HepG2 (cell line): ENCODE results near the gene SAMD4B. TPM values are rescaled to one million over a fixed set of nuclear protein-coding genes. Genes with fewer than 3 reads are reported as not detected.

Experiments
- CEBPG ChIP-seq: IDR thresholded peaks from 2 replicates; pipeline ENCODE4 v1.6.1; 2016
- ELF3 ChIP-seq: IDR thresholded peaks from 2 replicates; pipeline ENCODE4 v1.6.1; 2016; ENCODE audit warnings: missing genetic modification reagents, missing compliant biosample characterization
- FOXJ3 ChIP-seq: sonication (generic); formaldehyde crosslinking; IDR thresholded peaks from 2 replicates; pipeline ENCODE4 v1.4.0; 2020; ENCODE audit warnings: missing genetic modification reagents, mild to moderate bottlenecking, borderline replicate concordance
- HDAC1 ChIP-seq: sonication (generic); formaldehyde crosslinking; IDR thresholded peaks from 2 replicates; pipeline ENCODE4 v1.5.1; 2020; ENCODE audit warnings: mild to moderate bottlenecking, missing genetic modification reagents
- KAT7 ChIP-seq: IDR thresholded peaks from 2 replicates; pipeline ENCODE4 v1.6.1; 2018; ENCODE audit warnings: borderline replicate concordance, missing compliant biosample characterization
- NONO ChIP-seq, 2 experiments: fragments of 450-650 bp in 1 of 2; sonication (generic) in 1 of 2; formaldehyde crosslinking in 1 of 2; IDR thresholded peaks in 1 of 2; conservative IDR thresholded peaks in 1 of 2; 2 replicates each; pipeline versions ENCODE4 v1.6.1 to v1.8.0; 2017 to 2022; ENCODE audit warnings: mild to moderate bottlenecking in 1 of 2, missing genetic modification reagents in 1 of 2, moderate library complexity in 1 of 2
- NR2C2 ChIP-seq: sonication (generic); formaldehyde crosslinking; IDR thresholded peaks from 2 replicates; pipeline ENCODE4 v1.4.0; 2020; ENCODE audit warnings: missing genetic modification reagents, mild to moderate bottlenecking, moderate library complexity, borderline replicate concordance
- SKI ChIP-seq: fragments of 450-650 bp; IDR thresholded peaks from one replicate; pipeline ENCODE4 v1.6.1; 2018; ENCODE audit warnings: mild to moderate bottlenecking; ENCODE audit not compliant: partially characterized antibody
- SP5 ChIP-seq: IDR thresholded peaks from 2 replicates; pipeline ENCODE4 v1.6.1; 2016; ENCODE audit warnings: low read depth, borderline replicate concordance
- TBX3 ChIP-seq: fragments of 450-650 bp; IDR thresholded peaks from 2 replicates; pipeline ENCODE4 v1.6.1; 2017; ENCODE audit warnings: antibody characterized with exemption, mild to moderate bottlenecking, inconsistent platforms, borderline replicate concordance
- ZC3H4 ChIP-seq: sonication (generic); formaldehyde crosslinking; IDR thresholded peaks from 2 replicates; pipeline ENCODE4 v1.4.0; 2020; ENCODE audit warnings: missing genetic modification reagents, borderline replicate concordance
- ZNF737 ChIP-seq: sonication (generic); formaldehyde crosslinking; IDR thresholded peaks from 2 replicates; pipeline ENCODE4 v1.5.0; 2020; ENCODE audit warnings: missing genetic modification reagents, mild to moderate bottlenecking, borderline replicate concordance
- ZNF782 ChIP-seq: sonication (generic); formaldehyde crosslinking; IDR thresholded peaks from 2 replicates; pipeline ENCODE4 v1.4.0; 2020; ENCODE audit warnings: missing genetic modification reagents, mild to moderate bottlenecking, borderline replicate concordance
- polyA plus RNA-seq, 8 experiments: library from polyadenylated mRNA; depleted of rRNA in 3 of 8; stranded (reverse) in 7 of 8; unstranded in 1 of 8; fragments of >200 nt; fragmentation: Illumina TruSeq in 4 of 8; extraction: Trizol in 4 of 8; gene quantifications; 2 replicates each; pipeline versions ENCODE4 v1.2.1 to v1.2.3, GENCODE V29; 2011 to 2016; ENCODE audit warnings: low read depth in 4 of 8, missing spikeins in 1 of 8, mixed read lengths in 1 of 8; ENCODE audit not compliant: insufficient read depth in 1 of 8
- total RNA-seq, 5 experiments: library from RNA; depleted of rRNA; stranded (reverse); fragments of >200 nt; fragmentation: Illumina TruSeq; extraction: Trizol; gene quantifications; 2 replicates each; pipeline ENCODE4 v1.2.3, GENCODE V29; 2016; ENCODE audit warnings: low read depth in 1 of 5
- TF ChIP-seq, protein P1 (sequence below): sonication (generic); formaldehyde crosslinking; IDR thresholded peaks from 2 replicates; pipeline ENCODE4 v1.4.0; 2020; ENCODE audit warnings: missing genetic modification reagents
- TF ChIP-seq, protein P2 (sequence below): sonication (generic); formaldehyde crosslinking; IDR thresholded peaks from 2 replicates; pipeline ENCODE4 v1.8.1; 2023; ENCODE audit warnings: missing genetic modification reagents, mild to moderate bottlenecking, borderline replicate concordance
- TF ChIP-seq, protein P3 (sequence below): IDR thresholded peaks from 2 replicates; pipeline ENCODE4 v1.6.1; 2012; ENCODE audit warnings: low read depth, low read length, improper control_type of control experiment
- TF ChIP-seq, protein P4 (sequence below): sonication (generic); formaldehyde crosslinking; IDR thresholded peaks from 2 replicates; pipeline ENCODE4 v1.9.0; 2022; ENCODE audit warnings: low read depth, missing genetic modification reagents

SAMD4B gene
- total and polyA plus RNA-seq, 2 of the 13 experiments (the other 11 are each of a cell fraction or from before 2014, with no cell fraction given) = 26.0 to 31.8 TPM

DNA sequence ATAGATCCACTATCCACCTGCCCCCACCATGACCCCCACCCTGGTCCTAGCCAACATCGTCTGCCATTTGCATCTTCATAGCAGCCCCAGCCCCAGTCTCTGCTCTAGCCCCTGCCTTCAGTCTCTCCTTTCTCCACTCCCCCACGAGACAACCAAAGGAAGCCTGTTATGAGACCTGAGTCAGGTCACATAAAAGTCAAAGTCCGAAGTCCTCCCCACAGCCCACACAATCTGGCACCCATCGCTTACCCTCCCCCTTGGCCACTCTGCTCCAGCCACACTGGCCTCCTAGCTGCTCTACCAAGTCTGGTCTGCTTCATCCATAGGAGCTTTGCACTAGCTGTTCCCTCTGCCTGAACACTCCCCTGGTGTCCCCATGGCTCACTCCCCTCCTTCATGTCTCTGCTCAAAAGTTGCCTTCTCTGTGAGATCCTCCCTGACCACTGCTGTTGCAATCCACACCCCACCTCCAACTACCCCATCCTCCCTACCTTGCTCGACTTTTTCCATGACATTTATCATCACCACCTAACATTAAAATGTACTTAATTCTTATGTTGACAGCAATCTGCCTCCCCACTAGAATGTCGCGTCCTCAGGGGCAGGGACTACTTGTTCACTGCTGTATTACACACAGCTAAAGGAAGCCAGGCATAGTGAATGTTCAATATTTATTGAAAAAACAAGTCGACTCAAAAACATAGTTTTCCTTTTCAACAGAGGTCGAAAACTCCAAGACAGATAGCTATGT lies 69.0 kb downstream of the SAMD4B start (continued):
- TF ChIP-seq ZNF782 (peak; percentile 71; the same call in 1 of the 2 replicates), SP5 (peak; percentile 51; the same call in 1 of the 2 replicates), HDAC1 (CRISPR knock-in tag) (peak; percentile 70), CEBPG (CRISPR knock-in tag) (peak; percentile 40; the same call in 1 of the 2 replicates), ELF3 (CRISPR knock-in tag) (peak; percentile 51; the same call in 1 of the 2 replicates), KAT7 (CRISPR knock-in tag) (0 out of 2 replicates have a peak, but pooled peaks have one; percentile 10), TBX3 (peak; percentile 59; the same call in 1 of the 2 replicates), NR2C2 (peak; percentile 69), NONO (IDR thresholded peaks at IDR 0.05) (no peak), NONO (CRISPR knock-in tag; conservative IDR thresholded peaks at IDR 0.05) (peak; percentile 49; the same call in 1 of the 2 replicates), FOXJ3 (CRISPR knock-in tag) (no peak), ZC3H4 (CRISPR knock-in tag) (0 out of 2 replicates have a peak, but pooled peaks have one; percentile 48), ZNF737 (CRISPR knock-in tag) (no peak), SKI (peak; percentile 63)
- TF ChIP-seq, protein P1, sequence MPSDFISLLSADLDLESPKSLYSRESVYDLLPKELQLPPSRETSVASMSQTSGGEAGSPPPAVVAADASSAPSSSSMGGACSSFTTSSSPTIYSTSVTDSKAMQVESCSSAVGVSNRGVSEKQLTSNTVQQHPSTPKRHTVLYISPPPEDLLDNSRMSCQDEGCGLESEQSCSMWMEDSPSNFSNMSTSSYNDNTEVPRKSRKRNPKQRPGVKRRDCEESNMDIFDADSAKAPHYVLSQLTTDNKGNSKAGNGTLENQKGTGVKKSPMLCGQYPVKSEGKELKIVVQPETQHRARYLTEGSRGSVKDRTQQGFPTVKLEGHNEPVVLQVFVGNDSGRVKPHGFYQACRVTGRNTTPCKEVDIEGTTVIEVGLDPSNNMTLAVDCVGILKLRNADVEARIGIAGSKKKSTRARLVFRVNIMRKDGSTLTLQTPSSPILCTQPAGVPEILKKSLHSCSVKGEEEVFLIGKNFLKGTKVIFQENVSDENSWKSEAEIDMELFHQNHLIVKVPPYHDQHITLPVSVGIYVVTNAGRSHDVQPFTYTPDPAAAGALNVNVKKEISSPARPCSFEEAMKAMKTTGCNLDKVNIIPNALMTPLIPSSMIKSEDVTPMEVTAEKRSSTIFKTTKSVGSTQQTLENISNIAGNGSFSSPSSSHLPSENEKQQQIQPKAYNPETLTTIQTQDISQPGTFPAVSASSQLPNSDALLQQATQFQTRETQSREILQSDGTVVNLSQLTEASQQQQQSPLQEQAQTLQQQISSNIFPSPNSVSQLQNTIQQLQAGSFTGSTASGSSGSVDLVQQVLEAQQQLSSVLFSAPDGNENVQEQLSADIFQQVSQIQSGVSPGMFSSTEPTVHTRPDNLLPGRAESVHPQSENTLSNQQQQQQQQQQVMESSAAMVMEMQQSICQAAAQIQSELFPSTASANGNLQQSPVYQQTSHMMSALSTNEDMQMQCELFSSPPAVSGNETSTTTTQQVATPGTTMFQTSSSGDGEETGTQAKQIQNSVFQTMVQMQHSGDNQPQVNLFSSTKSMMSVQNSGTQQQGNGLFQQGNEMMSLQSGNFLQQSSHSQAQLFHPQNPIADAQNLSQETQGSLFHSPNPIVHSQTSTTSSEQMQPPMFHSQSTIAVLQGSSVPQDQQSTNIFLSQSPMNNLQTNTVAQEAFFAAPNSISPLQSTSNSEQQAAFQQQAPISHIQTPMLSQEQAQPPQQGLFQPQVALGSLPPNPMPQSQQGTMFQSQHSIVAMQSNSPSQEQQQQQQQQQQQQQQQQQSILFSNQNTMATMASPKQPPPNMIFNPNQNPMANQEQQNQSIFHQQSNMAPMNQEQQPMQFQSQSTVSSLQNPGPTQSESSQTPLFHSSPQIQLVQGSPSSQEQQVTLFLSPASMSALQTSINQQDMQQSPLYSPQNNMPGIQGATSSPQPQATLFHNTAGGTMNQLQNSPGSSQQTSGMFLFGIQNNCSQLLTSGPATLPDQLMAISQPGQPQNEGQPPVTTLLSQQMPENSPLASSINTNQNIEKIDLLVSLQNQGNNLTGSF (CRISPR knock-in tag) = no peak
- TF ChIP-seq, protein P2, sequence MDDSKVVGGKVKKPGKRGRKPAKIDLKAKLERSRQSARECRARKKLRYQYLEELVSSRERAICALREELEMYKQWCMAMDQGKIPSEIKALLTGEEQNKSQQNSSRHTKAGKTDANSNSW (CRISPR knock-in tag) = no peak
- TF ChIP-seq, protein P3, sequence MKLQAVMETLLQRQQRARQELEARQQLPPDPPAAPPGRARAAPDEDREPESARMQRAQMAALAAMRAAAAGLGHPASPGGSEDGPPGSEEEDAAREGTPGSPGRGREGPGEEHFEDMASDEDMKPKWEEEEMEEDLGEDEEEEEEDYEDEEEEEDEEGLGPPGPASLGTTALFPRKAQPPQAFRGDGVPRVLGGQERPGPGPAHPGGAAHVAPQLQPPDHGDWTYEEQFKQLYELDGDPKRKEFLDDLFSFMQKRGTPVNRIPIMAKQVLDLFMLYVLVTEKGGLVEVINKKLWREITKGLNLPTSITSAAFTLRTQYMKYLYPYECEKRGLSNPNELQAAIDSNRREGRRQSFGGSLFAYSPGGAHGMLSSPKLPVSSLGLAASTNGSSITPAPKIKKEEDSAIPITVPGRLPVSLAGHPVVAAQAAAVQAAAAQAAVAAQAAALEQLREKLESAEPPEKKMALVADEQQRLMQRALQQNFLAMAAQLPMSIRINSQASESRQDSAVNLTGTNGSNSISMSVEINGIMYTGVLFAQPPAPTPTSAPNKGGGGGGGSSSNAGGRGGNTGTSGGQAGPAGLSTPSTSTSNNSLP = peak; percentile 36; the same call in 1 of the 2 replicates
- TF ChIP-seq, protein P4, sequence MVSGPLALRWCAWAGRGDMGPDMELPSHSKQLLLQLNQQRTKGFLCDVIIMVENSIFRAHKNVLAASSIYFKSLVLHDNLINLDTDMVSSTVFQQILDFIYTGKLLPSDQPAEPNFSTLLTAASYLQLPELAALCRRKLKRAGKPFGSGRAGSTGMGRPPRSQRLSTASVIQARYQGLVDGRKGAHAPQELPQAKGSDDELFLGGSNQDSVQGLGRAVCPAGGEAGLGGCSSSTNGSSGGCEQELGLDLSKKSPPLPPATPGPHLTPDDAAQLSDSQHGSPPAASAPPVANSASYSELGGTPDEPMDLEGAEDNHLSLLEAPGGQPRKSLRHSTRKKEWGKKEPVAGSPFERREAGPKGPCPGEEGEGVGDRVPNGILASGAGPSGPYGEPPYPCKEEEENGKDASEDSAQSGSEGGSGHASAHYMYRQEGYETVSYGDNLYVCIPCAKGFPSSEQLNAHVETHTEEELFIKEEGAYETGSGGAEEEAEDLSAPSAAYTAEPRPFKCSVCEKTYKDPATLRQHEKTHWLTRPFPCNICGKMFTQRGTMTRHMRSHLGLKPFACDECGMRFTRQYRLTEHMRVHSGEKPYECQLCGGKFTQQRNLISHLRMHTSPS (CRISPR knock-in tag) = no peak
